NCI-H748 (cell line): ENCODE data around the gene SMIM36.
"Not testable (repeated sequence)": the region's sequence is repeated elsewhere in the genome, so short reads cannot be mapped to it uniquely, and the experiment has no call there.

Experiments used
- DNase-seq: peaks from one replicate; lab custom pipeline; 2025; ENCODE audit not compliant: unreplicated experiment; lab: John Stamatoyannopoulos, UW

The SMIM36 gene

DNA sequence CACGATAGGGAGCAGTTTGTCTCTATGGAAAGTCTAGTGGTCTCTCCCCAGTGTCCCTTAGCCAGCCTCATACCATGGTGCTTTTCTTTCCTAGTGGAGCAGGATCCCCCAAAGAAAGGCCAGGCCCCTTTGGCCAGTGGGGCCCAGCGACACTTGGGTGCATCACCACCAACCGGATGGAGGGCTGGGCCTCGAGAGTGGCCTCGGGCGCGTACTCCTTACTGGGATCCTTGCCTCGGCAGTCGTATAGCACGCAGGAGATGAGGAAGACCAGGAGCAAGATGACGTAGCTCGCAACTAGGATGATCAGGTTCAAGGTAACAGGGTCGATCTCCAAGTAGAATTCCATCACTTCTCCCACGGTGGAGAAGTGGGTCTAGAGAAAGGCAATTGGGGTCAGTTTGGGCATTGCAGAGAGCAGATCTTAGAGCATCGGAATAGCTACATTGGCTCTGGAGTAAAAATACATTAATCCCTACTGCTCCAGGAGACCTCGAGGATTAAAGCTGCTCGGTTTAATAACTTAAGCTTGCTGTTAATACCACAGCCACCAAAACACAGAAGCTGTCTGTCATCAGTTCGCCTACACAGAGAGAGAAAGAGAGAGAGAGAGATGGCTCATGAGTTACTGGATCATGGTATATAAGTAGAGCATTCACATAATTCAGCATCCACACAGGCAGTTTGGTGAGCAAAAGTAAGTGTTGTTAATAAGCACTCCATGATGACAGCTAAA, at the start of gene SMIM36:
Gene SMIM36 (minus strand): TSS at position 467 of the 736 bp plus-strand sequence.
- DNase-seq, result no peak

DNA sequence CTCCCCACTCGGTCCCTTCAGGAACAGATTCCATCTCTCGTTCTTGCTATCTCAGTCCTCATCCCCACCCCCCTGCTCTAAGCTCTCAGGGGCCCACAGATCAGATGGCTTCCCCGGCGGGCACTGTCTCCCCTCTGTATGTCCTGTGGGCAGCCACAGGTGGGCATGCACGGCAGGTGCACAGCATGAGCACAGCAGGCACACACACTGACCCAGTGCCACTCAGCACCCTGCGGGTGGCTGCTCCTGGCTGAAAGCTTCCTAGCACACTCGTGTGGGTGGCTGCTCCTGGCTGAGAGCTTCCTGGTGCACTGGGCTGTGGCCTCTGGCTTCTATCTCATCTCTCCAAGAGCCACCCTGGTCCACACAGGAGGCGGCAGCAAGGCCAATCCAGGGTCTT, 44.5 kb upstream of the SMIM36 start:
- DNase-seq, result no peak

DNA sequence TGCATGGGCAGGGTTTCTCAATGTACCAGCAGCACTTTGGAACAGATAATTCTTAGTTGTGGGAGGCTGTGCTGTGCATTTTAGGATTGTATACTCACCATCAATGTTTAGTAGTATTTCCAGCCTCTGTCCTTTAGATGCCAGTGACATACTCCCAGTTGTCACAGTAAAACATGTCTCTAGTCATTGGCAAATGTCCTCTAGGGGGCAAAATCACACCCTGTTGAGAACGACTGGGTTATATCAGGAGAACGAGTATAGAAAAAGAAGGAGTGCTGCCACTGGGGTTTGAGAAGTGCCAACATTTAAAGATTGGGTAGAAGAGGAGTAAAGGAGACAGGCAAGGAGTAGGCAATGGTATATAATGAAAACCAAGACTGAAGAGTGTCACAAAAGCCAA, 37.9 kb upstream of the SMIM36 start:
- no peak for DNase-seq

DNA sequence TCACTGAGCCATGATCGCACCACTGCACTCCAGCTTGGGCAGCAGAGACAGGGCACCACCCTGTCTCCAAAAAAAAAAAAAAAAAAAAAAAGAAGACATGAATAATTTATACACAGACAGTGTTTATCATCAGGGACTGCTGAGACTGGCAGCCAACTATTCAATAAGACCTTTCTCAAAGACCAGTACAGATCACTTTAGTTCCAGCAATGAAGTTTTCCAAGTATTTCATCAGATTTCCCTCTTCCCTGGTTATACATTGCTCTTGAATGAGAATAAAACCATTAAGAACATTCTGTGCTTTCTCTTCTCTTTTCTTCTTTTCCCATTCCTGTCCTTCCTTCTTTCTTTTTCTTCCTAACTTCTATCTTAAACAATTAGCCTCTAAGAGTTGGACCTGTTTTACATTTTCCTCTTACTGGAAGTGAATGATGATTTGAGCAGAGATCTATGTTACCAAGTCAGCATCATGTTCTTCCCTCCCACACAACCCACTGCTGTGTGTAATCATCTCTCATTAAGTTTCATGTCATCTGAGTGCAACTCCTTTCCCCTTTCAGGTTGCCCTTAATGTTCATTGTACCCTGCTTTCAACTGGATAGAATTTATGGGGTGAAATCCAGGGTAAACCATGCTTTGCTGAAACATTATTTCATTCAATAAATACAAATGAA, 35.9 kb upstream of the SMIM36 start:
- no peak for DNase-seq

DNA sequence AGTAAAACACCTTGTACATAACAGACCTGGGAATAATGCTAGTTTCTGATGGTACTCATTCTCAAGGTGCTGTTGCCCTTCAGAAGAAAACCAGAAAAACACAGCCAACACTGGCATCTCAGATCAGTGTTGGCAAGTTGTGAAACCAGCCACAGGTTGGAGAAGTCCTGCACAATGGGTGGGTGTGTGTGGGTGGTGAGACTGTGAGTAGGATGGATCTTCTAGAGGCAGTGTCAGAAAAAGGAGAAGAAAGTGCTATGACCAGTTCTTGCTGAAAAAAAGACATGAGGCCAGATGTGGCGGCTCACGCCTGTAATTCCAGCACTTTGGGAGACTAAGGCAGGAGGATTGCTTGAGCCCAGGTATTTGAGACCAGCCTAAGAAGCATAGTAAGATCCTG, 35.2 kb upstream of the SMIM36 start:
- DNase-seq, result no peak

DNA sequence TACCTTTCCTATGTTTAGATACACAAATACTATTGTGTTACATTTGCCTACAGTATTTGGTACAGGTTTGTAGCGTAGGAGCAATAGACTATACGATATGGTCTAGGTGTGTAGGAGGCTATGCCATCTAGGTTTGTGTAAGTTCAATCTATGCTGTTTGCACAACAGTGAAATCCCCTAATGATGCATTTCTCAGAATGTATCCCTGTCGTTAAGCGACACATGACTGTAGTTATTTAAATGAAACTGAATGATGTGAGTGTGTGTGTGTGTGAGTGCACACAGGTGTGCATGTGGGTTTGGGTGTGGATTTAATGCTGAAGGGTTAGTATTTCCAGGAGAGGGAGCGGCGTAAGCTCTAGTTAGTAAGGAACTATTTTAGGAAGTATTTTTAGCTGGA, 34.6 kb upstream of the SMIM36 start:
- no peak for DNase-seq

DNA sequence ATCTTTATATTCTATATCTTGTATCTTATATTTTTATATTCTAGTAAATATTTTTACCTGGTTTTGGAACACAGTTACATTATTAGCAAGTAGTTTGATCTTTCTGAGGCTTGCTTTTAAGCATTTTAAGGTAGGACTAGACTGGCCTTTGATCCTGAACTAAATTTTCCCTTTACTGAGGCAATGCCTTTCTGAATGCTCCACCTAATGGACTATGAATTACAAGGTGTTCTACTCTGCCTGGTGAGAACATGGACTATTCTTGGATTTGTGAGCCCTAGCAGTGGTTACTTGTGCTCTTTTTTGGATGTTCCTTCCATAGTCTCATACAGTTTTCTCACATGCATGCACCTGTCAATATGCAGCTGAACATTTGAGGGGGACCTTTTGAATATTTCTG, 32.5 kb upstream of the SMIM36 start:
- no peak for DNase-seq

DNA sequence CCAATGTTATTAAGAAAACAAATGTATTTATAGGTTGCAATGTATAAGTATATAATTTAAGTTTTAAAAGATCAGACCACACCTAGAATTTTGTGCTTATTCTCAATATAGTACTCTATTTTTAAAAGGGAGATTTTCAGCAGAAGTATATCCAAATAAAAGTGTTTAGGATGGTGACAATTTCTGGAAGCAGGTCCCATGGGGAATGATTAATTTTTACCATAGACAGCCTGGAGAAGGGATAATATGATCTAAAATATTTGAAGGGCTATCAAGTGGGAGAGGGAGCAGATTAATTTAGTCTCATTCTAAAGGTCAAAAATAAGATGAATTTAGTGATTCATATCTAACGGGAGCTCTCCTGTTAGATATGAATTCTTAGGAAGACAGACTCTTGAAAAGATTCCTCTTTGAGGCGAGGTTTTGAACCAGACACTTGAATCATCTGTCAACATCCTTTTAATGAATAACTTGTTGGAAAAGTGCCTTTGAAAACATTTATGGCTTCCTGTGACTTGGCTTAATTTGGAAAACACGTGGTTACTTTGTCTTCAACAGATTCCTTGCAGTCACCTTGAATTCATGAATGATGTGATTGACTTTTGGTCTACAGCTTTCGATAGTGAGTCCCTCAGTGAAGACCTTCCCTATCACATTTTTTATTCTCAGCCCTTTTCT, 29.3 kb upstream of the SMIM36 start:
- no peak for DNase-seq

DNA sequence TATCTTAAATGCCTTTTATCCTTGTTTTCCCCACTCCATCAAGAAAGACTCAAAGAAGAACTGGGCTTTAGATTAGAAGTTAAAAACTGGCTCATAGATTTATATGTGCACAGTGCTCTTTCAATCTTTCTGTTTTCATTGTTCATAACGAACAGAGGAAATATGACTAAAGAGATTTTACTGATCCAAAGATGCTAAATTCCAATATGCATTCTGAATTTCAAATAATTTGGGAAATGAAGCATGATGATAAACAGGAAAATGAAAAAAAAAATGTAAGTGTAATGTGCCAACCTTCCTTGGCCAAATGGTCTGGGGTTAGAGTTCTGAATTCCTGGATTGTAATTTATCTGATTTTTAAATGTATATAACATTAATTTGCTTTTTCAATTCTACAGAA, 25.0 kb upstream of the SMIM36 start:
- DNase-seq, result no peak

DNA sequence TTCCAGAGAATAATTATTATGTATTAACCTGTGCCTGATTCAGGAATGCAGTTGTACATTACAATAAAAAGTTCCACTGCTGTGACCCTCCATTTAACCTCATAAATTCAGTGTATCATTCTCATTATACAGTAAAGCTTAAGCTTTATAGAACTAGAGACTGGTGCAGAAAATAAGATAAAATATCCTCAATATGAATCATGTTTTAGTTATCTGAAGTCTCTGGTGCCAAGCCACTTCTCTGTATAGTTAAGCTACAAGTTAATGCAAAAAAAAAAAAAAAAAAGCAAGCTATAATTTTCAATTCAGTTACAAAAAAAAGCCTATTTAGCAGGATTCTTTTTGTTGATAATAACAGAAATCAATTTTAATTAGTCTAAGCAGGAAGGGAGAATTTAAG, 22.4 kb upstream of the SMIM36 start:
- no peak for DNase-seq

DNA sequence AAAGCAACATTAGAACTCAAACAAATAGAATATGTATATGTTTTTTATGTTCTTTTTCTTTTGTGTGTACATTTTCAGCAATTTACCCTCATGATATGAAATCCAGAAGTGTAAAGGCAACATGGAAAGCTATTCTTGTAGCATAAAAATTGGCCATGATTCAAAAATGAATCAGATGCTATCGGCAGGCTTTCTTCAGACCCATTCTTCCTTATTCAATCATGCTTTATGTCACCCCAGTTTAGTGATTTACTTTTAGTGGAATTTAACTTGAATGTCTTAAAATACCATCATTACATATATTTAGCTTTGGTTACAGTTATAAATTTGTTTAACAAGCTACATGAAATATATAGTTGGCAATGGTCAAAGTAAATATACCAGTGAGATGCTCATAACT, 21.4 kb upstream of the SMIM36 start:
- DNase-seq, result no peak

DNA sequence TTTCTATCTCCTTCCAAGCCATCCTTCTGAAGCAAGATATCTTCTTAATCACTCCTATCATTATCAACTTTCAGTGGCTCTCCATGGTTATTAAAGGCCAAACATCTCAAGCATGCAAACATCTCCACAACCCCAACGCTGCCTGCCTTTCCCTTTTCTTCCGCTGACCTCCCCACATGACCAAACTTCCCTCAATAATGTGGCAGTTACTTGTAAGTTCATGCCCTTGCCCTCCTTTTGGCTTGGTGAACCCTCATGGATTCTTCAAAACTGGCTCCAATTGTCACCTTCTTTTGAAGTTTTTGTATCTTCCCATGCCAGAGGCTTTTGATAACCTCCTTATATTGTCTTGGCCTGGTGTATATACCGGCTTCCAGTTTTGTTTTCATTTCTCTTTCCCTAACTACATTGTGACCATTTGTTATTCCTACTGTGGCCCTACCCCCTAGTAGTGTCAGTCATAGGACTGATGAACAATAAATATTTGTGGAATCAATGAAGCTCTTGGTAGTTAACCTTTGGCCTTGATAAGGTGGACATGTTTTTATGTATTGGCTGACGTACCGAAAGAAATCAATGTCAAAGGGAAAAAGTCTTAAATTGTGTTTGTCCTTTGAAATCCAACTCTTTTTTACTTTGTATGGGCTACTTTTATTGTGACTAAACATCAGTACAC, 19.9 kb upstream of the SMIM36 start:
- DNase-seq, result no peak

DNA sequence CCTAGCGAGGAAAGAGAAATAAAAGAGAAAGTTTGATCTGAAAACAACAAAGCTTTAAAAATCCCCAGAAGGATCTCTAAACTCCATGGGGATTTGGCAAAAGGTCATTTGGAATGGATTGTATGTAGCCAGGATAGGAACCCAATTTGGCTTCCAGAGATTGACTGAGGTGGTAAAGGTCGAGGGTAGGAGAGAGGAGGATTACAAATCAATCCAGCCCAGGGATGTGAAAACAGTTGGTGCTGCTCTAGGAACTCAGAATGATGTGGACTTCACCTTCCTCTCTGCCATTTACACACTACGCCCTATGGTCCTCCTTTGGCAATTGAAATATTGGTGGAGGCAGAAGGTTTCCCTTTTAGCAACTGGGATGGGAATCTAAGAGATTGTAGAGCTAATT, 18.8 kb upstream of the SMIM36 start:
- no peak for DNase-seq

DNA sequence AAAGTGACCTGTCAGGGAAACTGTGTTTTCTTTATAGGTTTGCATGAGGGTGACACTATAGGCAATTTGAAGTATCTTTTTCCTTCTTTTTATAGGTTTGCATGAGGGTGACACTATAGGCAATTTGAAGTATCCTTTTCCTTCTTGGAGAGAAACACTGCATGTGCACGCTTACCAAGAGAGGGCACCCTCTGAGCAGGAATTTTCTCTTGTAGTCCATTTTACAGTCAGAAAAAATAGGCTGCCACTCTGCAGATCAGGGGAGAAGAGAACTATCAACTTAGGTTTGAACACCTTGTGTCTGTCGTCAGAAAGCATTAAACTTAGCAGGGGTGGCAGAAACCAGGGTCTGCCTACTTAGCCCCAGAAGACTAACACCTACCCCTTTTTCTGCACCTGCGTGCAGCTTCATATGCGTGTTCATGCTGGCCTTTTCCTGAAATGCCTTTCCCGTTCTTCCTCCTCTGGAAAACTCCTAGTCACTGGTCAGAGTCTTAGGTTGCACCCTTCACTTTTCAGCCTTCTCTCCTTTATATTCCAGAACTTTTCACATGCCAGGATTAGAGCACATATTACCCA, 16.4 kb upstream of the SMIM36 start:
- peak; percentile 15 for DNase-seq

DNA sequence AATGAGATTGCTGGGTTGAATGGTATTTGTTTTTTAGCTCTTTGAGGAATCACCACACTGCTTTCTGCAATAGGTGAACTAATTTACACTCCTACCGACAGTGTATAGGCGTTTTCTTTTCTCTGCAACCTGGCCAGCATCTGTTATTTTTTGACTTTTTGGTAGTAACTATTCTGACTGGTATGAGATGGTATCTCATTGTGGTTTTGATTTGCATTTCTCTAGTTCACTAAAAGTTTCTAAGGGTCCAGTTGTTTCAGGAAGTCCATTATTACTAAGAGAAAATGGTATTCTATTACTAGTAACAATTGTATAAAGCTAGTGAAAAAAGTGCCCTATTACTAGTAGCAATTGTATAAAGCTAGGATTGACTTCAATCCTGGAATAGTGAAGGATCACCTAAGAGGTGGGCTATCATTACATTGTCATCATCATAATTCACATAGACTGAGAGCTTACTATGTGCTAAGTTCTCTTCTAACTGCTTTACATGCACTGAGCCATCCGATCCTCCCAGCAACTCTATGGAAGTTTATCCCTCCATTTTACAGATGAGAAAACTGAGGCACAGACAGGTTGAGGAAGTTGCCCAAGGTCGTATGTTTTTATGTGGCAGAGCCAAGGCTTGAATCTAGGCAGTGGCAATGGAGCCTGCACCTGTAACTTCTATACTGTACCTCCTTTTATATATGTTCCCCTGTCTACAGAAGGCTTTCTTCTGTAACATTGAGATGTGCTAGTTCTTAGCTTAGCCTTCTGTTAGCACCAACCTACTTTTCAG, 13.4 kb upstream of the SMIM36 start:
- no peak for DNase-seq

DNA sequence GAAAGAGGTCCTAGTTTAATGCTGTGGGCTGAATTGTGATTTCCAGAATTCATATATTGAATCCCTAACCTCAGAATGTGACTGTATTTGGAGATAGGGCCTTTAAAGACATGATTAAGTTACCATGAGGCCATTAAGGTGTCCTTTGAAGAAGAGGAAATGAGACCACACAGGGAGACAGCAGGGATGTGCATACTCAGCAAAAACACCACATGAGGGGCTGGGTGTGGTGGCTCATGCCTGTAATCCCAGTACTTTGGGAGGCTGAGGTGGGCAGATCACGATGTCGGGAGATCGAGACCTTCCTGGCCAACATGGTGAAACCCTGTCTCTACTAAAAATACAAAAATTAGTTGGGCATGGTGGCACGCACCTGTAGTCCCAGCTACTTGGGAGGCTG, 11.8 kb upstream of the SMIM36 start:
- DNase-seq, result not testable (repeated sequence)

DNA sequence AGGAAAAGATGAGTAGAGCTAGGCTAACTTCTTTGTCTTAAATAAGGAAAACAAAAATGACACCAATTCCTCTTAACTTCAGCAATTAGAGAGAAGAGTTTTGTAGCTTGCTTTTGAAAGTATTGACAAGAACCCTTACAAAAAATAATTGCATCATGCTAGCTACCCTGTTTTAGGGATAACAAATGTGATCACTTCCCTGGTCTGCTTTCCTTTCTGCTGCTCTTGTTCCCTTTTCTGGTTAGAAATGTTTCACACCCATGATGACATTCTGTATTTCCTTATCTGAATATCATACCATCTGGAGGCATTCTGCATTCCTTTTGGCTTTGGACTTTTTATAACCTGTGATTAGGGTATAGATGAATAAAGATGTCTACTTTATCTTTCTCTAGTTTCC, 9.9 kb upstream of the SMIM36 start:
- no peak for DNase-seq

DNA sequence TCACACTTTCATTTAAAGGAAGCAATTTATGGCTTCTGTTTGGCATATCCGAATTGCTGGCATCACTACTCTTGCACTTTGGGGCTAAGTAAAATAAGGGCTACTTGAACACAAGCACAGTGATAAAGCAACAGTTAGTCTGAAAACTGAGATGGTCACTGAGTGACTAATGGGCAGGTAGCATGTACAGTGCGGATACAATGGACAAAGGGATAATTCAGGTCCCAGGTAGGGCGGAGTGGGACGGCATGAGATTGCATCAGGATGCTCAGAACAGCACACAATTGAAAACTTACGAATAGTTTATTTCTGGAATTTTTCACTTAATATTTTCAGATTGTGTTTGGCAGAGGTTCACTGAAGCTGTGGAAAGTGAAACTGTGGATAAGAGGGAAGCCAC, 9.2 kb upstream of the SMIM36 start:
- no peak for DNase-seq

DNA sequence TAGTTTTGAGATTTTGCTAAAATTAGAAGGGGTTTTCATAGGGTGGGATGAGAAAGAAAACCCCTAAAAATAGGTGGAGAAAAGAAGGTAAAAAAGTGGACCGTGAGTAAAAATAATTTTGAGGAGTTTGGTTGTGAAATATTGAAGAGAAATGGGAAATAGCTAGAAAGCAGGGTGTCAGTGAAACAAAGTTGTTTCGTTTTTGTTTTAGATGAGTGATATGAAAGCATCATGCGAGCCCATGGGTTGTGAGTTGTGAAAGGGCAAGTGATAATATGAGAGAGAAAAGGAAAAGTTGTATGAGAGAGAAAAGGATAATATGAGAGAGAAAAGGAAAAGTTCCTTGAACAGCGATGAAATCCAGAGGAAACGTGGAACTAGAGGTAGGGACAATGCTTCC, 7.3 kb upstream of the SMIM36 start:
- no peak for DNase-seq

DNA sequence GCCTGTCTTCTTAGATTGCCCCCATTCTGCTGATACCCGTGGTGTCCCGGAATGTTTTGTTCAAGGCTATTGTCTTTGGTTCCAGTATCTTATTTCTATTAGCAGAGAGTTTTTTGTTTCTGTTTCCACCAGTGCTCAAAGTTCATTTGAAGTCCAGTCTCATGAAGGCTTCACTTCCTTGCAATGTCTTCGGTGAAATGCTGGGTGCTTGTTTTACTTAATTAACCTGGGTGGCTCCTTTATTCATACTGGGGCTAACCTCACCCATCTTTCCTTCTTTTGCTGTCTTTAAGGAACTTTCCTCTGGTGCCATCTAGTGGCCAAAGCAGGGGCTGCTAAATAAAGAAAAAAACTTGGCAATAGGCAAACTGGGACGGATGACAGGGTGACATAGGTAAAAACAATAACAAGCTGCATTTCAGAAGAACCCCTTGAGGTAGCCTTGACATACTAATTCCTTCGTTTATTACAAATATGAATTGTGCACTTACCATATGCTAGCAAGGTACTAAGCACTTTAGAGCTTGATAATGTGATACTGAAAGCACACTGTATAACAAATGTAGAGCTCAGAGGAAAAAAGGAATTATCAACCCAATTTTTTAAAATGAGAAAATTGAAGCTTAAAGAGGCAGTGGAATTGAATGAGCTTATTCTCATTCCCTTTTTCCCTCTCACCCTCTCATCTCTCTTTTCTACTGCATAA, 2.8 kb upstream of the SMIM36 start:
- DNase-seq, result peak; percentile 63
